OCI-LY7 (cell line): ENCODE data around the gene OVCA2.

Experiments
- CTCF ChIP-seq: fragments of 200-600 bp; sonication (generic); conservative IDR thresholded peaks from 2 replicates; pipeline ENCODE4 v1.5.1; 2014; ENCODE audit warnings: mild to moderate bottlenecking, antibody characterized with exemption, low read length, moderate library complexity, mixed read lengths
- EZH2phosphoT487 ChIP-seq: fragments of 200-600 bp; sonication (generic); IDR thresholded peaks from 2 replicates; pipeline ENCODE4 v1.6.1; 2018; ENCODE audit warnings: low read depth, borderline replicate concordance, mild to moderate bottlenecking, mixed run types, antibody characterized with exemption, low read length, moderate library complexity, mixed read lengths

GRCh38 chr17:2056206-2057174 lies 14.7 kb downstream of the OVCA2 start:
- no peak for TF ChIP-seq CTCF
- TF ChIP-seq EZH2phosphoT487: no peak
